Measurements from ENCODE around the gene EVA1A.

- TF ChIP-seq CTCF (IDR thresholded peaks at IDR 0.05) = peak; percentile 39
- no peak for TF ChIP-seq POLR2AphosphoS5 (IDR thresholded peaks at IDR 0.05; ENCODE audit: low read depth, low read length)
- TF ChIP-seq REST (IDR thresholded peaks at IDR 0.05; ENCODE audit: insufficient read depth in 1 of 2, low read depth in 2 of 2, low read length in 1 of 2) = no peak
Measured at GRCh38 chr2:75480971-75481836, 79.5 kb downstream of the EVA1A start.

Measured in Panc1 (cell line).